Sigmoid colon (tissue), 7 donors: Measurements from ENCODE around the gene BTBD9. TPM values are rescaled to one million over a fixed set of nuclear protein-coding genes. Genes with fewer than 3 reads are reported as not detected.

ENCODE experiments used
- DNase-seq: peaks from one replicate; pipeline ENCODE4 v3.0.0-alpha.2; 2019
- H3K27ac ChIP-seq, 4 donors: fragments of 200-600 bp; sonication (generic); one replicate each; pipeline ENCODE4 v1.5.1; 2016 to 2019; ENCODE audit warnings: mild to moderate bottlenecking in 1 of 4
- H3K27me3 ChIP-seq, 3 donors: fragments of 200-600 bp; sonication (generic); one replicate each; pipeline ENCODE4 v1.5.1; 2019; ENCODE audit warnings: mild to moderate bottlenecking in 1 of 3
- H3K36me3 ChIP-seq, 4 donors: fragments of 200-600 bp; sonication (generic); one replicate each; pipeline ENCODE4 v1.5.1; 2016 to 2019
- H3K4me1 ChIP-seq, 4 donors: fragments of 200-600 bp; sonication (generic); one replicate each; pipeline ENCODE4 v1.5.1; 2017 to 2019
- H3K4me3 ChIP-seq, 4 donors: fragments of 200-600 bp; sonication (generic); one replicate each; pipeline ENCODE4 v1.5.1; 2017 to 2019; ENCODE audit warnings: mild to moderate bottlenecking in 2 of 4, moderate library complexity in 1 of 4
- H3K9me3 ChIP-seq, 4 donors: fragments of 200-600 bp in 3 of 4; sonication (generic) in 3 of 4; one replicate each; pipeline versions ENCODE4 v1.5.1 to v1.6.1; 2013 to 2019
- CTCF ChIP-seq, 4 experiments: fragments of 450-650 bp in 3 of 4; fragments of 200-600 bp in 1 of 4; IDR thresholded peaks; one replicate each; pipeline ENCODE4 v1.5.1; 2016 to 2019; ENCODE audit warnings: antibody characterized with exemption in 4 of 4, mild to moderate bottlenecking in 3 of 4, moderate library complexity in 2 of 4
- EP300 ChIP-seq, 4 donors: sonication (generic); formaldehyde crosslinking; IDR thresholded peaks; one replicate each; pipeline ENCODE4 v1.6.1; 2017; ENCODE audit warnings: antibody characterized with exemption in 4 of 4
- POLR2A ChIP-seq, 2 donors: fragments of 450-650 bp; IDR thresholded peaks; one replicate each; pipeline ENCODE4 v1.6.1; 2016; ENCODE audit warnings: antibody characterized with exemption in 2 of 2, mild to moderate bottlenecking in 2 of 2, moderate library complexity in 2 of 2
- POLR2AphosphoS5 ChIP-seq, 4 donors: sonication (generic); formaldehyde crosslinking; IDR thresholded peaks; one replicate each; pipeline ENCODE4 v1.6.1; 2017; ENCODE audit warnings: antibody characterized with exemption in 4 of 4
- WGBS, 2 donors: extraction: QIAGEN DNeasy Blood & Tissue Kit; methylation state at CpG; one replicate each; pipeline ENCODE4 v1.1.7; 2013; 5-methylcytosine and 5-hydroxymethylcytosine counted together
- intact Hi-C: fragments of 100-400 bp; cut with DNase I; formaldehyde crosslinking; loops from one replicate; pipeline ENCODE4 v1.15.1; 2023
- polyA plus RNA-seq, 3 donors: library from polyadenylated mRNA; stranded (reverse); fragments of 200-250 nt; gene quantifications; one replicate each; pipeline ENCODE4 v1.2.3, GENCODE V29; 2013
- total RNA-seq, 4 donors: library from RNA; depleted of rRNA; stranded (reverse); fragments of >200 nt; gene quantifications; one replicate each; pipeline ENCODE4 v1.1.0, GENCODE V29; 2016
- donor health status: healthy with polysubstance abuse.
- donor health status: Bipolar disorder and iron deficiency.
- donor health status: healthy.

Gene BTBD9
- total and polyA plus RNA-seq, 7 donors, result 3.6 to 20.8 (median 10.5) TPM

GRCh38 chr6:38282911-38283310 is 356.8 kb downstream of the BTBD9 start:
- 78 to 99% methylated on average over 3 of the region's 3 CpGs for WGBS, 2 donors
- H3K4me3 ChIP-seq, result no peak overlapping the region
- no peaks in the 10 kb centered on the region for H3K27me3 ChIP-seq
- TF ChIP-seq EP300 (IDR thresholded peaks at IDR 0.05) (no peak), POLR2A (IDR thresholded peaks at IDR 0.05) (no peak), POLR2AphosphoS5 (IDR thresholded peaks at IDR 0.05) (no peak), CTCF (IDR thresholded peaks at IDR 0.05) (no peak)
- no peaks in the 10 kb centered on the region for H3K36me3 ChIP-seq
- intact Hi-C loops, result no loop called here
- peaks cover 0 to 4% (median 0%) of the 10 kb centered on the region in 4 donors for H3K4me1 ChIP-seq
- no peak overlapping the region for H3K27ac ChIP-seq
- no peak for DNase-seq
- H3K9me3 ChIP-seq, result no peaks in the 10 kb centered on the region

- no peak for TF ChIP-seq POLR2AphosphoS5 (IDR thresholded peaks at IDR 0.05)
- TF ChIP-seq EP300 (IDR thresholded peaks at IDR 0.05), result no peak
- TF ChIP-seq CTCF (IDR thresholded peaks at IDR 0.05), result no peak
- no peak for TF ChIP-seq POLR2A (IDR thresholded peaks at IDR 0.05)
- Histone ChIP-seq H3K4me3 (no peak overlapping the region), H3K36me3 (no peaks in the 10 kb centered on the region), H3K9me3 (no peaks in the 10 kb centered on the region), H3K27ac (no peak overlapping the region), H3K27me3 (no peaks in the 10 kb centered on the region), H3K4me1 (peaks cover 0 to 4% (median 0%) of the 10 kb centered on the region in 4 donors)
- 54 to 80% methylated on average over 2 of the region's 2 CpGs for WGBS, 2 donors
- DNase-seq, result no peak
- intact Hi-C loops, result no loop called here
Measured at GRCh38 chr6:38281126-38281525, 358.6 kb downstream of the BTBD9 start.

- 69 to 72% methylated on average over 2 of the region's 2 CpGs for WGBS, 2 donors
Measured at GRCh38 chr6:38279963-38280588, 359.7 kb downstream of the BTBD9 start.

GRCh38 chr6:38279423-38279822 is 360.3 kb downstream of the BTBD9 start:
- no peaks in the 10 kb centered on the region for H3K9me3 ChIP-seq
- H3K4me1 ChIP-seq, result peaks cover 0 to 4% (median 0%) of the 10 kb centered on the region in 4 donors
- H3K4me3 ChIP-seq, result no peak overlapping the region
- H3K27ac ChIP-seq, result no peak overlapping the region
- WGBS, 2 donors, result 81 to 86% methylated on average over 4 of the region's 4 CpGs
- H3K36me3 ChIP-seq, result no peaks in the 10 kb centered on the region
- no peak for DNase-seq
- TF ChIP-seq EP300 (IDR thresholded peaks at IDR 0.05), result no peak
- TF ChIP-seq CTCF (IDR thresholded peaks at IDR 0.05), result no peak
- no peak for TF ChIP-seq POLR2A (IDR thresholded peaks at IDR 0.05)
- TF ChIP-seq POLR2AphosphoS5 (IDR thresholded peaks at IDR 0.05), result no peak
- intact Hi-C loops, result no loop called here
- H3K27me3 ChIP-seq, result no peaks in the 10 kb centered on the region

More at GRCh38 chr6:38279963-38280588, 359.7 kb downstream of the BTBD9 start:
- DNase-seq, result no peak
- H3K27ac ChIP-seq, result no peak overlapping the region
- TF ChIP-seq POLR2A (IDR thresholded peaks at IDR 0.05), result no peak
- TF ChIP-seq EP300 (IDR thresholded peaks at IDR 0.05), result no peak
- TF ChIP-seq POLR2AphosphoS5 (IDR thresholded peaks at IDR 0.05), result no peak
- TF ChIP-seq CTCF (IDR thresholded peaks at IDR 0.05), result no peak
- H3K4me3 ChIP-seq, result no peak overlapping the region
- intact Hi-C loops, result no loop called here
- peaks cover 0 to 4% (median 0%) of the 10 kb centered on the region in 4 donors for H3K4me1 ChIP-seq
- H3K9me3 ChIP-seq, result no peaks in the 10 kb centered on the region
- no peaks in the 10 kb centered on the region for H3K36me3 ChIP-seq
- no peaks in the 10 kb centered on the region for H3K27me3 ChIP-seq

- intact Hi-C loops, result no loop called here
- whole genome bisulfite sequencing, 2 donors, result 93 to 95% methylated on average over 1 of the region's 1 CpG
- Histone ChIP-seq H3K27me3 (no peaks in the 10 kb centered on the region), H3K4me1 (peaks cover 0 to 34% (median 4%) of the 10 kb centered on the region in 4 donors), H3K4me3 (no peak overlapping the region), H3K36me3 (no peaks in the 10 kb centered on the region), H3K9me3 (no peaks in the 10 kb centered on the region), H3K27ac (no peak overlapping the region)
- no peak for DNase-seq
- TF ChIP-seq EP300 (IDR thresholded peaks at IDR 0.05) (no peak), CTCF (IDR thresholded peaks at IDR 0.05) (no peak), POLR2A (IDR thresholded peaks at IDR 0.05) (no peak), POLR2AphosphoS5 (IDR thresholded peaks at IDR 0.05) (no peak)
Measured at GRCh38 chr6:38273325-38273724, 366.4 kb downstream of the BTBD9 start.
